WERI-Rb-1 (cell line): ENCODE measurements around the gene OR52B2.

Source experiments
- DNase-seq: peaks from one replicate; pipeline ENCODE4 v3.0.0-alpha.2; 2020
- H3K27ac ChIP-seq: fragments of 250-450 bp; sonication (Bioruptor Pico); 2 replicates; pipeline ENCODE4 v1.5.1; 2020; ENCODE audit warnings: mild to moderate bottlenecking, moderate library complexity
- H3K27me3 ChIP-seq: fragments of 250-450 bp; sonication (Bioruptor Pico); 2 replicates; pipeline ENCODE4 v1.5.1; 2021; ENCODE audit warnings: mild to moderate bottlenecking, low read depth, moderate library complexity; ENCODE audit not compliant: insufficient read depth, severe bottlenecking
- H3K36me3 ChIP-seq: fragments of 250-450 bp; sonication (Bioruptor Pico); 2 replicates; pipeline ENCODE4 v1.5.1; 2020; ENCODE audit warnings: mild to moderate bottlenecking, moderate library complexity
- H3K4me3 ChIP-seq: 2 replicates; pipeline ENCODE4 v1.5.1; 2011; ENCODE audit warnings: low read depth, mild to moderate bottlenecking, control low read depth, low read length
- H3K9me3 ChIP-seq: fragments of 250-450 bp; sonication (Bioruptor Pico); 2 replicates; pipeline ENCODE4 v1.5.1; 2021; ENCODE audit warnings: mild to moderate bottlenecking, moderate library complexity; ENCODE audit not compliant: severe bottlenecking
- TF ChIP-seq, protein P1 (sequence below): IDR thresholded peaks from 2 replicates; pipeline ENCODE4 v1.5.1; 2011; ENCODE audit warnings: low read depth, mild to moderate bottlenecking, control low read depth, inconsistent platforms, low read length

Gene OR52B2

DNA sequence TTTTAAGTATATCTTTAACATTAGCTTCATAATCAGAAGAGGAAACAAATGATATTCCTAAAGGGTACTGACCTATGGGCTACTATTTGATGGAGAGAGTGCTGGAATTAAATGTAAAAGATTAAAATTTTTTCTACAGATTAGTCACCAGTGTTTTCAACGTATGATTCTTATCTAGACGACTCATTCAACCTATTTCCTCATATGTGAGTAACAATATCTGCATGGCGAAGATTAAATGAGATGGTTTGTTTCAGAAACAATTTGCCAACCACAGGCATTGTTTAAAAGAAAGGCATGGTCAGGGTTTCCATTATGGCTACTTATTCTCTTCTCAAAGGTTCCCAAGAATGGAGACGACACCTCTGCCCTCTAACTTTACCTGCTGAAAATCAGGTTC lies 42.2 kb downstream of the OR52B2 start:
- DNase-seq = no peak
- TF ChIP-seq, protein P1, sequence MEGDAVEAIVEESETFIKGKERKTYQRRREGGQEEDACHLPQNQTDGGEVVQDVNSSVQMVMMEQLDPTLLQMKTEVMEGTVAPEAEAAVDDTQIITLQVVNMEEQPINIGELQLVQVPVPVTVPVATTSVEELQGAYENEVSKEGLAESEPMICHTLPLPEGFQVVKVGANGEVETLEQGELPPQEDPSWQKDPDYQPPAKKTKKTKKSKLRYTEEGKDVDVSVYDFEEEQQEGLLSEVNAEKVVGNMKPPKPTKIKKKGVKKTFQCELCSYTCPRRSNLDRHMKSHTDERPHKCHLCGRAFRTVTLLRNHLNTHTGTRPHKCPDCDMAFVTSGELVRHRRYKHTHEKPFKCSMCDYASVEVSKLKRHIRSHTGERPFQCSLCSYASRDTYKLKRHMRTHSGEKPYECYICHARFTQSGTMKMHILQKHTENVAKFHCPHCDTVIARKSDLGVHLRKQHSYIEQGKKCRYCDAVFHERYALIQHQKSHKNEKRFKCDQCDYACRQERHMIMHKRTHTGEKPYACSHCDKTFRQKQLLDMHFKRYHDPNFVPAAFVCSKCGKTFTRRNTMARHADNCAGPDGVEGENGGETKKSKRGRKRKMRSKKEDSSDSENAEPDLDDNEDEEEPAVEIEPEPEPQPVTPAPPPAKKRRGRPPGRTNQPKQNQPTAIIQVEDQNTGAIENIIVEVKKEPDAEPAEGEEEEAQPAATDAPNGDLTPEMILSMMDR = no peak
- H3K9me3 ChIP-seq = no peaks in the 10 kb centered on the region
- H3K27ac ChIP-seq = no peak overlapping the region
- no peak overlapping the region for H3K4me3 ChIP-seq
- H3K27me3 ChIP-seq = peaks cover 60% of the 10 kb centered on the region
- no peaks in the 10 kb centered on the region for H3K36me3 ChIP-seq

DNA sequence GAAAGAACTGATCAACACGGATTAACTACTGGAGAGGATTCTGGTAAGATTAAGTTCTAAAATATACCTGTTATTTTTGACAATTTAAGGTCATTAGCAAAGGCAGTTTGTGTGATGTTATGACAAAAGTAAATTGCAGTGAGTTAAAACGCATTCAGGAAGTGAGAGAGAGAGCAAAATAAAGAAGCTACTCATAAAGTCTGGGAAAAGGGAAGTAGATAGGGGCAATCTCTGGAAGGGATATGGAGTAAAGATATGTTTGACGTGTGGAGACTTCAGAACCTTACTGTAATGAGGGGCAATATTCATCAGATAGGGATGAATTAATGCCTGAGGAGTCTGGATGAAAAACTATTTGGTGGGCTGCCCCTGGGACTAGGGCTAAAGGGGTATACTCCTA lies 45.9 kb downstream of the OR52B2 start:
- H3K27me3 ChIP-seq = peaks cover 38% of the 10 kb centered on the region
- H3K27ac ChIP-seq = no peak overlapping the region
- no peaks in the 10 kb centered on the region for H3K9me3 ChIP-seq
- DNase-seq = no peak
- no peak overlapping the region for H3K4me3 ChIP-seq
- TF ChIP-seq, protein P1 = no peak
- H3K36me3 ChIP-seq = no peaks in the 10 kb centered on the region
